SK-N-SH treated with all-trans-retinoic acid at 6 μM for 48 hours (cell line): ENCODE results near the gene MUC12.

Source experiments
- ATAC-seq: fragments of 200-7000 bp; cut with Tn5 transposase; 3 replicates; pipeline ENCODE4 v1.9.1; 2020; ENCODE audit warnings: mild to moderate bottlenecking, moderate library complexity
- BACH2 ChIP-seq: fragments of 250-450 bp; sonication (Bioruptor Pico); IDR thresholded peaks from 2 replicates; pipeline ENCODE4 v1.9.0; 2021; ENCODE audit warnings: mild to moderate bottlenecking, borderline replicate concordance
- CSDC2 ChIP-seq: fragments of 250-450 bp; sonication (Bioruptor Pico); IDR thresholded peaks from 2 replicates; pipeline ENCODE4 v1.5.0; 2020; ENCODE audit warnings: mild to moderate bottlenecking, moderate library complexity
- CSRNP3 ChIP-seq: fragments of 250-450 bp; sonication (Bioruptor Pico); IDR thresholded peaks from 2 replicates; pipeline ENCODE4 v1.5.1; 2021; ENCODE audit warnings: mild to moderate bottlenecking, moderate library complexity
- ESRRG ChIP-seq: fragments of 250-450 bp; sonication (Bioruptor Pico); IDR thresholded peaks from 2 replicates; pipeline ENCODE4 v1.6.1; 2021; ENCODE audit warnings: mild to moderate bottlenecking
- GLIS3 ChIP-seq: fragments of 250-450 bp; sonication (Bioruptor Pico); IDR thresholded peaks from 2 replicates; pipeline ENCODE4 v1.5.0; 2020; ENCODE audit warnings: mild to moderate bottlenecking, moderate library complexity
- ISL1 ChIP-seq: fragments of 250-450 bp; sonication (Bioruptor Pico); IDR thresholded peaks from 2 replicates; pipeline ENCODE4 v2.1.2; 2022; ENCODE audit warnings: mild to moderate bottlenecking, moderate library complexity
- OSR1 ChIP-seq: fragments of 250-450 bp; sonication (Bioruptor Pico); IDR thresholded peaks from 2 replicates; pipeline ENCODE4 v1.8.0; 2022; ENCODE audit warnings: moderate library complexity, mild to moderate bottlenecking, inconsistent platforms
- RARB ChIP-seq: fragments of 250-450 bp; sonication (Bioruptor Pico); IDR thresholded peaks from 2 replicates; pipeline ENCODE4 v1.8.0; 2021; ENCODE audit warnings: mild to moderate bottlenecking, moderate library complexity
- TCF4 ChIP-seq: fragments of 250-450 bp; sonication (Bioruptor Pico); IDR thresholded peaks from 2 replicates; pipeline ENCODE4 v1.8.0; 2021; ENCODE audit warnings: mild to moderate bottlenecking, moderate library complexity, borderline replicate concordance
- TOX ChIP-seq: fragments of 250-450 bp; sonication (Bioruptor Pico); IDR thresholded peaks from 2 replicates; pipeline ENCODE4 v1.8.0; 2021; ENCODE audit warnings: mild to moderate bottlenecking, moderate library complexity, borderline replicate concordance
- ZFP3 ChIP-seq: fragments of 250-450 bp; sonication (Bioruptor Pico); IDR thresholded peaks from 2 replicates; pipeline ENCODE4 v1.5.0; 2020; ENCODE audit warnings: mild to moderate bottlenecking, moderate library complexity
- ZFP30 ChIP-seq: fragments of 450-650 bp; formaldehyde crosslinking; IDR thresholded peaks from 2 replicates; pipeline ENCODE4 v1.5.0; 2022; ENCODE audit warnings: mild to moderate bottlenecking, moderate library complexity
- ZNF565 ChIP-seq: fragments of 450-650 bp; formaldehyde crosslinking; conservative IDR thresholded peaks from 2 replicates; pipeline ENCODE4 v1.5.0; 2020; ENCODE audit warnings: low read depth, mild to moderate bottlenecking, moderate library complexity
- ZNF70 ChIP-seq: fragments of 450-650 bp; formaldehyde crosslinking; IDR thresholded peaks from 2 replicates; pipeline ENCODE4 v1.5.0; 2020; ENCODE audit warnings: mild to moderate bottlenecking, moderate library complexity
- ZNF8 ChIP-seq: fragments of 450-650 bp; formaldehyde crosslinking; IDR thresholded peaks from 2 replicates; pipeline ENCODE4 v1.5.0; 2020; ENCODE audit warnings: mild to moderate bottlenecking, moderate library complexity

MUC12 gene

DNA sequence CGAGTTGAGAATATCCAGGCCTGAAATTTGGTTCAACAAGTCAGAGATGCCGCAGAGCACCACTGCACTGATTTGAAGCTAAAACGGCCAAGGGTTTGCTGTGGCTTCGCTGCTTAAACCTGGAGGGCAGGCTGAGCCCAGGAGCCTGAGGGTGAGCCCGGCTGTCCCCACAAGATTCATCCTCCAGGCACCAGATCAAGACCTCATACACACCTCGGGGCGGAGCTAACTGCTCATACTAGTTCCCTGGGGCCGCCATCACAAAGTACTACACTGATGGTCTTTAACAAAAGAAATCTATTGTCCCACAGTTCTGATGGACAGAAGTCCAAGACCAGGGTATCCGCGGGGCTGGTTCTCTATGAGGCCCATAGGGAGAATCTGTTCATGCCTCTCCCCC lies 99.0 kb downstream of the MUC12 start:
- ATAC-seq, result no peak
- no peak for TF ChIP-seq ZFP30 (CRISPR knock-in tag)
- no peak for TF ChIP-seq CSRNP3 (CRISPR knock-in tag)
- TF ChIP-seq ISL1 (CRISPR knock-in tag), result no peak
- no peak for TF ChIP-seq BACH2 (CRISPR knock-in tag)
- TF ChIP-seq ZNF8 (CRISPR knock-in tag), result no peak
- TF ChIP-seq CSDC2 (CRISPR knock-in tag), result no peak
- no peak for TF ChIP-seq TCF4 (CRISPR knock-in tag)
- TF ChIP-seq RARB, result no peak
- TF ChIP-seq GLIS3 (CRISPR knock-in tag), result no peak
- TF ChIP-seq ZNF565 (CRISPR knock-in tag), result no peak
- no peak for TF ChIP-seq OSR1 (CRISPR knock-in tag)
- no peak for TF ChIP-seq ZFP3 (CRISPR knock-in tag)
- no peak for TF ChIP-seq ESRRG (CRISPR knock-in tag)
- TF ChIP-seq ZNF70 (CRISPR knock-in tag), result no peak
- TF ChIP-seq TOX, result no peak
